ENCODE data around the gene EXOC6.

The EXOC6 gene

GRCh38 chr10:92890471-92890870, 42.2 kb downstream of the EXOC6 start:
- Histone ChIP-seq H3K79me2 (ENCODE audit: insufficient read depth, low read depth) (no peaks in the 10 kb centered on the region), H3K4me1 (ENCODE audit: low read depth, poor library complexity, severe bottlenecking) (peaks cover 11% of the 10 kb centered on the region), H3K27ac (no peak overlapping the region), H3K4me3 (IDR thresholded peaks at IDR 0.05; ENCODE audit: insufficient read depth, low read depth, low read length) (no peak overlapping the region), H3K27me3 (ENCODE audit: insufficient read depth, low read depth) (no peaks in the 10 kb centered on the region), H3K36me3 (ENCODE audit: insufficient read depth) (no peaks in the 10 kb centered on the region), H3K4me2 (no peak overlapping the region), H4K20me1 (ENCODE audit: insufficient read depth) (no peaks in the 10 kb centered on the region), H3K9ac (no peak overlapping the region), H2AFZ (ENCODE audit: low read depth) (no peak overlapping the region)
- TF ChIP-seq CTCF (conservative IDR thresholded peaks at IDR 0.05; ENCODE audit: low read depth, low read length): no peak

DNA sequence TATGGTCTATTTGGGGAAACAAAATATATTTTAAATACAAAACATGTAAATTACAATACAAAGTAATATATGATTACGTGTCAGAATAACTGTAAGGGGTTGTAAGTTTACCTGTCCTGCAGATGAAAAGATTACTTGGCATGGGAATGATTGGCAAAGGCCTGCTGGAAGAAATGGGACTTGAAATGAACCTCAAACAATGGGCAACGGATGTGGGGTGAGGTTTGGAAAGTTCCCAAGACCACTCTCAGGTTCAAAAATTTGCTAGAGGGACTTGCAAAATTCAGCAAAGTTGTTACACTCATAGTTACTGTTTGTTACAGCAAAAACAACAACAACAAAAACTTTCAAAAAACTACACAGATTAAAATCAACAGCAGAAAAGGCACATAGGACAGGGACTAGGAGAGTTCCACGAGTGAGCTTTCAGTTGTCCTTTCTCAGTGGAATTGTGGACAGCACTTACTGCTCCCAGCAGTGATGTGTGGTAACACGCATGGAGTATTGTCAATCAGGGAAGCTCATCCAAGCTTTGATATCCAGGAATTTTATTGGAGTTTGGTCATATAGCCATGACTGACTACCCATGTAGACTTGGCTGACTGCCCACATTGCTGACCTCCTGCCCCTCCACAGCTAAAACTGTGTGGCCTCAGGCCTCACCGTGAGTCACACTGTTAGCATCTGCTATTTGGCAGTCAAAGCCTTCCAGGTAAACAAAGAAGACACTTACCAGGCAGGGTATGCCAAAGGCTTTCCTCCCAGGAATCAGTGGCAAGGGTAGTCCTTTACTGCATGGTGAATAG, 43.8 kb downstream of the EXOC6 start:
- Histone ChIP-seq H3K79me2 (ENCODE audit: insufficient read depth, low read depth) (no peaks in the 10 kb centered on the region), H3K9ac (no peak overlapping the region), H4K20me1 (ENCODE audit: insufficient read depth) (no peaks in the 10 kb centered on the region), H3K27me3 (ENCODE audit: insufficient read depth, low read depth) (no peaks in the 10 kb centered on the region), H3K4me1 (ENCODE audit: low read depth, poor library complexity, severe bottlenecking) (peaks cover 11% of the 10 kb centered on the region), H3K4me3 (IDR thresholded peaks at IDR 0.05; ENCODE audit: insufficient read depth, low read depth, low read length) (no peak overlapping the region), H3K27ac (no peak overlapping the region), H3K4me2 (no peak overlapping the region), H2AFZ (ENCODE audit: low read depth) (no peak overlapping the region), H3K36me3 (ENCODE audit: insufficient read depth) (no peaks in the 10 kb centered on the region)
- TF ChIP-seq CTCF (conservative IDR thresholded peaks at IDR 0.05; ENCODE audit: low read depth, low read length): no peak

- Histone ChIP-seq H2AFZ (ENCODE audit: low read depth) (no peak overlapping the region), H3K4me2 (no peak overlapping the region), H3K9ac (no peak overlapping the region), H3K27ac (no peak overlapping the region), H3K4me3 (IDR thresholded peaks at IDR 0.05; ENCODE audit: insufficient read depth, low read depth, low read length) (no peak overlapping the region), H3K79me2 (ENCODE audit: insufficient read depth, low read depth) (no peaks in the 10 kb centered on the region), H3K36me3 (ENCODE audit: insufficient read depth) (no peaks in the 10 kb centered on the region), H3K27me3 (ENCODE audit: insufficient read depth, low read depth) (no peaks in the 10 kb centered on the region), H3K4me1 (ENCODE audit: low read depth, poor library complexity, severe bottlenecking) (peaks cover 11% of the 10 kb centered on the region), H4K20me1 (ENCODE audit: insufficient read depth) (no peaks in the 10 kb centered on the region)
- no peak for TF ChIP-seq CTCF (conservative IDR thresholded peaks at IDR 0.05; ENCODE audit: low read depth, low read length)
Observed at GRCh38 chr10:92892691-92893054, 44.4 kb downstream of the EXOC6 start.

DNA sequence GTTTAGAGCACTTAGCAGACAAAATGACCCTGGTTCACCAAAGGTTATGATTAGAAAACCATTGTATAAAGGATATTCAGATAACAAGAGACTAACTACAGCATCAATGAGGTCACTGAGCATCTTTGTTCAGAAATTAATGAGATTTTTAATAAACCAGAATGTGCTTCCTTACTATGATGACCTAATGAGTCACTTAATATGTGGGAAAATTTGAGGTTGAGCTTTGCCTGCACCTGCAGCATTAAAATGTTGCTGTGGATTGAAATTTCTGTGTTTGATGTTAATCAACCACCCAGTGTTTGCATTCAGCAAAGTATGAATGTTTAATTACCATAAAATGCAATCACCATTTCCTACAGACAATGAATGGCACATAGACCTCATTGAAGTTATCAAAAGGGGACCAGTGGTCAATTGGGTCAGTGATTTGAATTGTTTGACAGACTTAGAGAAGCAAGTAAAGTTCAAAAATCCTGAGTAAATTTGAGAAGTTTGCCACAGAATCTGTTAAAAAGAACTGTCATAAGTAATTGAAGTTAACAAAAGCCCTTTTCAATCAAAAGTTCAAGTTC, 45.8 kb downstream of the EXOC6 start:
- H3K4me2 ChIP-seq: no peak overlapping the region
- no peak for TF ChIP-seq CTCF (conservative IDR thresholded peaks at IDR 0.05; ENCODE audit: low read depth, low read length)

More for the DNA sequence above, 45.8 kb downstream of the EXOC6 start:
- H3K27ac ChIP-seq: no peak overlapping the region
- H3K27me3 ChIP-seq (ENCODE audit: insufficient read depth, low read depth): no peaks in the 10 kb centered on the region
- peaks cover 11% of the 10 kb centered on the region for H3K4me1 ChIP-seq (ENCODE audit: low read depth, poor library complexity, severe bottlenecking)
- H4K20me1 ChIP-seq (ENCODE audit: insufficient read depth): no peaks in the 10 kb centered on the region
- H2AFZ ChIP-seq (ENCODE audit: low read depth): no peak overlapping the region
- H3K9ac ChIP-seq: no peak overlapping the region
- H3K36me3 ChIP-seq (ENCODE audit: insufficient read depth): no peaks in the 10 kb centered on the region
- H3K4me3 ChIP-seq (IDR thresholded peaks at IDR 0.05; ENCODE audit: insufficient read depth, low read depth, low read length): no peak overlapping the region
- no peaks in the 10 kb centered on the region for H3K79me2 ChIP-seq (ENCODE audit: insufficient read depth, low read depth)

Data from KMS-11 (cell line).